GM19193 (cell line): ENCODE data around the gene ELOVL6.

Experiments
- POLR2A ChIP-seq: IDR thresholded peaks from 4 replicates; pipeline ENCODE4 v1.6.1; 2011; ENCODE audit not compliant: insufficient read depth, insufficient read length; ENCODE audit errors: extremely low read depth

ELOVL6 gene

DNA sequence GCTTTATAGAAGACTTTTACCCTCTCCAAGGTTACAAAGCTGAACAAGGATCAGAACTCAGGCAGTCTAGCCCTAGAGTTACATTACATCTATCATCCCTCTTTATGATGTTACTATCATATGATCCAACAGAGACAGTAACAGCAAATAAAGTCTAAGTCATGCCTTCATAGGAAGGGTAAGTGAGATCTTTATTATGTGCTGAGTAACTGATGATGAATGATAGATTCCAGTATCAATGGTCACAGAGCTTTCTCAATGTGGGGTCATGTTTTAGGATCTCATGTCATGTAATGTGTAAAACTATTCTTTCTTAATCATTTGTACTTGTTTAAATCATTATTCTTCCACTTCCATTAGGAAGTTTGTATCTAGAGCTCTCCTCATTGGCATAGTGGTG is 22.8 kb downstream of the ELOVL6 start:
- no peak for TF ChIP-seq POLR2A

DNA sequence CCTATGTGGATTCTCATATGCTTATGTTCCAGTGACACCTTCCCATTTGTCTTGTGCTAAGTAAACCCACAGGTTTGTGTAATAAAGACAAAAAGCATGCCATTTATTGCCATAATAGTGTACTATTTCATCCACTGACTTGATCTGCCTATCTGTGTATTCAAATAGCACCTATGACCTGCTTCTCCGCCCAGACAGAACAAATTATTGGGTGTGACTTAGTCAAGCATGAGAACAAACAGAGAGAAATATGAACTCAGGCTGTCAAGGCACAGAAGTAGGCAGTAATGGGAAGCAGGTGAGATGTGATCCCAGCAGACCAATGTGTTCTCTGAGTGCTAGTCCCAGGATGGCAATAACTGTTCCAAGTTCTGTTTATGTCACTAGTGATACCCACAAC is 25.4 kb downstream of the ELOVL6 start:
- no peak for TF ChIP-seq POLR2A

DNA sequence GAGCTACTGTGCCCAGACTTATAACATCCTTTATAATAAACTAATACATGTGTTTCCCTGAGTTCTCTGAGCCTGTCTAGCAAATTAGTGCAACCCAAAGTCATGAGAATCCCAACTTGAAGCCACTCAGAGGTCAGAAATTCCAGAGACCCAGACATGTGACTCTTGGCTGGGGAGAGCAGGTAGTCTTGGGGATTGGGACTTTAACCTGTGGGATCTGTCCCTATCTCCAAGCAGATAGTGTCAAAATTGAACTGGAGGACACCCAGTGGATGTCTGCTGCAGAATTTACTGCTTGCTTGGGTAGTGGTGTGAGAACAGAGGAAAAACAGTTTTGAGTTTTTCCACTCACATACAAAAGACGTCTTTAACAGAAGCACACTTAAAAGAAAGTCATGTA is 26.4 kb downstream of the ELOVL6 start:
- no peak for TF ChIP-seq POLR2A

DNA sequence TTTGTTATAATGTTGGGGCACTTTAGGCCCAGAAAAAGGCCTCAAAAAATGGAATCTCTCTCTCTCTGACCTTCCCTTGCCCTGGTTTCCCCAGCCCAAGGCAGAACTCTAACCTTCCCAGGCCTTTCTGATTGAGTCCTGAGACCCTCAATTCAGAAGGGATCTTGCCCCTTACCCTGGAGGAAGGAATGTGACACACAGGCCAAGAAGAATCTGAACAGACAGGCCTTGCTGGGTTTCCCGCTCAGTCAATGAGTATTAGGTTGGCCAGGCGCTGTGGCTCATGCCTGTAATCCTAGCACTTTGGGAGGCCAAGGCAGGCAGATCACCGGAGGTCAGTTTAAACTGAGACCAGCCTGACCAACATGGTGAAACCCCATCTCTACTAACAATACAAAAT is 27.6 kb downstream of the ELOVL6 start:
- no peak for TF ChIP-seq POLR2A

DNA sequence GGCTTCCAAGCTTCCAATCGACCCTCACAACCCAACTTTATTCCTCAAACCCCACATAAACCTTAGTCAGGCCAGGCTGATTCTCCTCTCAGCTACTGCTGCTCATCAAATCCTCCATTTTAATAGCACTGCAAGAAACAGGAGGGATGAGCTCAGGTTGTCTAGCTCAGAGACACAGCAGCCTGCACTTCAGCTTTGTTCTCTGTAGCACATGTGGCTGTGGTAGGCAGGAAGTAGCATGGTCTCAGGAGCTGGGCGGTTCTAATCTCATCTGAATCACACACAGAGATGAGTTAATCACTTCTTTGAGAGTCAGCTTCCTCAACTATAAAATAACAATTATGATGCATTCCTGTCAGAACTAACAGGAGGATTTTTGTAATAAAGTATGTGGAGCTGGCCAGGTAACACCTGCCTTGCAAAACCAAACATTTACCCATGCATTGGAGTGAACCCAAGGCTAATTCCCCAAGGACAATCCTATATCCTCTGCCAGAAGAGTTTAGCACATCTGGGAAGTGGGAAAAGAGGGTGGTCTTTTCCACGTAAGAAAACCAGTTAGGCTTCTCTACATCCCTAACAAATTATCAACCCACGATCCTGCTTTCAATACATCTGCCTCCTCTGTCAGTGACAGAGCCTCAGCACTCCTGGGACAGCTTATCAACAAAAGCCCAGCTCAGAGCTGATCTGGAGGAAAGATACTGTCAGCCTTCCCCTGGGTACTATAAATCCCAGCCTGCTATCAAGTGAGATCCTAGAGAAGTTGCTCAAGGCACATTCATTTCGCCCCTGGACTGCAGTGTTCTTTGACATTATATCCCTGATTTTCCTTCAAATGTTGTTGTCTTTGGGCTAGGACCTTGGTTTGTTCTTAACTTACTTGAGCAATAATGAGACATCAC is 32.8 kb downstream of the ELOVL6 start:
- TF ChIP-seq POLR2A = no peak

DNA sequence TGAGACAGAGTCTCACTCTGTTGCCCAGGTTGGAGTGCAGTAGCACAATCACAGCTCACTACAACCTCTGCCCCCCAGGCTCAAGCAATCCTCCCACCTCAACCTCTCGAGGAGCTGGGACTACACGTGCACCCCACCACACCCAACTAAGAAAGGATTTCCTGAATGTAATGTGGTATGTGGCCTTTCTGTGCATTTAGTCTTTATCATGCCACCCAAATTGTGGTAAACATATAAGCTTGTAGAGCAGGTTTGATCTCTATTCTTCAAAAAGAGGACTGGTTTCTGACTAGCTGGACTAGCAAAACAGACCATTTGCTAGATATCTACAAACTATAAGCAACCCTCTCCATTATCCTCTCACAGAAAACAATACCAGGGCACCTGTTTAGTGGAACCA is 33.6 kb downstream of the ELOVL6 start:
- TF ChIP-seq POLR2A = no peak

DNA sequence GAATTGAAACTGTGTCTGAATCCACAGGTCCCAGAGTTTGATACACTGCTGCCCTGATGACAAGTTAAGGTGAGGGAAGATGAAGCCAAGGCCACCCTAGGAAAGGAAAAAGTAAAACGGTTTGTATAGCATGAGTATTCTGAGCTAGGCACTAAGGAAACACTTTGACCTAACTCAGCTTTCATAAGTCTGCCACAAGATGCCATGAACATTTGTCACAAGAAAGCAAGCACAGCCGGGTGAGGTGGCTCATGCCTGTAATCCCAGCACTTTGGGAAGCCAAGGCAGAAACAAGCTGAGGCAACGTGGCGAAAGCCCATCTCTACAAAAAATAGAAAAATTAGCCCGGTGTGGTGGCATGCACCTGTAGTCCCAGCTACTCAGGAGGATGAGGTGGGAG is 34.2 kb downstream of the ELOVL6 start:
- TF ChIP-seq POLR2A = no peak

DNA sequence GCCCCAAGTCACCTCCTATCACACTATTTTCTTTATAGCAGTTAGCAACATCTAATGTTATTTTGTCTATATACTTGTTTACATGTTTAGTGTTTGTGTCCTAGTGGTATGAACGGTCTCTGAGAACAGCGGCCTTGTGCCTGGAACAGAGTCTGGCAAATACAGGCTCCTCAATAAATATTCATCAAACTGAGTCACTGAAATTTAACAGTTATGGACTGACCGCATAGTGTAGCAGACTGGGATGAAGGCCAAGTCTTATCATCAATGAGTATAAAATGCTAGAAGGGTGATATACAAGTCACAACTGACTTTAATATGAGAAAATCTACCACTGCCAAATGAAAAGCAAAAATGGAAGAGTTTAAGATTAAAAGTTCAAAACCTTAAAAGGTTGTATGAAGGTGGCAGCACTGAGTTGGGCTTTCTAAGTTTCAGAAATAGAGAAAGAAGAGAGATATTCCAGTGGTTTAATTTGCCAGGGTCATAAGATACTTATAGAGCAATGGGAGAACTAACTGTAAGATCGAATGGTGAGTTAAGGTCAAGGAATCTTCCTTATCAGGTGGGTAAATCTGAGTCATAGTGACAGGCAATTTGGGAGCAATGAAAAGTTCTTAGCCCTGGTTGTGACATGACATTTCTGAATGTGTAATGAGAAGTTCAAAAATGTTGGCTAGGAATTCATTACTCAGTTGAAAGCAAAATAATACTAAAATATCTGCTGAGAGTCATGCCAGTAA is 34.9 kb downstream of the ELOVL6 start:
- no peak for TF ChIP-seq POLR2A

DNA sequence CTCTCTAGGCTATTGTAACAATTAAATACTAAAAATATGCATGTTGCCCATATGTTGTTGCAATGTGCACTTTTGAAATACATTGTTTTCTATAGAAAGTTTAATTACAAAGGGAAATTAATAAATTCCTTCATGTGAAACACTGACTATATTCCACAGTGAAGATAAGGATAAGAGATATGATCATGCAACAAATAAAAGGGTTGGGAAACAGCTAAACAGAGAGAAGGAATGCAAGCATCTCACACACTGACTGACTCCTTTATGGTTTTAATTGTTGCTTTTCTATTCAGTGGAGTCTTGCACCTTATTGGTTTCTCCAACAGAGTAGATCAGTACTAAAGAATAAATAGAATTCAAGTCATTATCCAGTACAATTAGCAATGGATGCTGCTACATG is 37.8 kb downstream of the ELOVL6 start:
- TF ChIP-seq POLR2A = no peak

DNA sequence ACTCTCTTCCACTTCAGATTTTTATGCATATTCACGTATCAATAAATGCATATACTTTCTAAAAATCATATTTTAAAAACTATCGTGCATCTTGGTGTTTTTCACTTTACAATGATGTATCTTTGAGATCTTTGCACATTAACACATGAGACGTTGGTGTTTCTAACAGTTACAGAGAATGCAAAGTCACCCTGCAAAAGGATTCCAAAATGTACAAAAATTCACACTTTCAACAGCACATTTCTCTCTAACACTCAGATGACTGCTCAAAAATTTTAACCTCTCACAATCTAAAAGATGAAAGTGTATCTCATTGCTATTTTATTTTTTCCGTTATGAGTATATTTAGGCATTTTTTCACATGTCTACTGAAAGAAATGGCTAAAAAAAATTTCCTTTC is 38.9 kb downstream of the ELOVL6 start:
- no peak for TF ChIP-seq POLR2A

DNA sequence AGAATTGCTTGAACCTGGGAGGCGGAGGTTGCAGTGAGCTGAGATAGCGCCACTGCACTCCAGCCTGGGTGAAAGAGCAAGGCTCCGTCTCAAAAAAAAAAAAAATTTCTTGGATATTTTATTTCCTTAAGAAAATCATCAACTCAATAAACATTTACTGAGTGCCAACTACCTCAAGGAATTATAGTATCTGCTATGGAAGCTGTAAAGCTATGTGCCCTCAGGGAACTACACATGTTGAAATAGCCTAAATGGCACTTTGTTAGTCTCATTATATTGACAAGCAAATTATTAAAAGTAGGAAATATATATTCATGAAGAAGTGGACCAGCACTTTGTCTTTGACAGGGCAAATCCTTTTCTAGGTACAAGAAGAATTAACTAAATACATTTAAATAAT is 40.8 kb downstream of the ELOVL6 start:
- TF ChIP-seq POLR2A = no peak

DNA sequence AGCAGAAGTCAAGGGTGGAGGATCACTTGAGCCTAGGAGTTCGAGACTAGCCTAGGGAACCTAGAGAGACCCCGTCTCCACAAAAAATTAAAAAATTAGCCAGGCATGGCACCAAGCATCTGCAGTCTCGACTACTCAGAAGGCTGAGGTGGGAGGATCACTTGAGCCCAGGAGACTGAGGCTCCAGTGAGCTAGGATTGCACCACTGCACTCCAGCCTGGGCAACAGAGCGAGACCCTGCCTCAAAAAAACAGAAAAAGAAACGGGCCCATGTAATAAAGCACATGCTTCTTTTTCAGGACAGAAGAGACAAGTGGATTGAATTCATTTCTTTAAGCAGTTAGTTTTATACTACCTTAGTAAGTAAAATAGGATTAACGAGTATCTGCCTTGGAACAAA is 42.0 kb downstream of the ELOVL6 start:
- TF ChIP-seq POLR2A = no peak

DNA sequence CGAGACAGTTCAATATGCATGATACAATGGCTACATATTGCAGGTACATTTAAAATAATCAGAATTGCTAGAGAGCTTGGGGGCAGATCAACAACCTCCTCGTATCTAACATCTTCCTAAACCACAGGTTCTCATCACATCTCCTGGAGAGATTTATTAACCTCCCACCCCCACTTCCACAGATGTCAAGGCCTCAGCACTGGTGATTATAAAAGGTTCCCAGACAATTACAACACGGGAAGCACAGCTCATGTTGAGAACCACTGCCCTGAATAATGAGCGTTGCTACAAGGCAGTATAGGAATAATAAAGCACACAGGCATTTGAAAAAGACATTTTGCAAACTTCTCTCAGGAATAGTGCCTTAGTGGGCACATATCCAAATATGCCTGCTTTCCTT is 42.8 kb downstream of the ELOVL6 start:
- no peak for TF ChIP-seq POLR2A

DNA sequence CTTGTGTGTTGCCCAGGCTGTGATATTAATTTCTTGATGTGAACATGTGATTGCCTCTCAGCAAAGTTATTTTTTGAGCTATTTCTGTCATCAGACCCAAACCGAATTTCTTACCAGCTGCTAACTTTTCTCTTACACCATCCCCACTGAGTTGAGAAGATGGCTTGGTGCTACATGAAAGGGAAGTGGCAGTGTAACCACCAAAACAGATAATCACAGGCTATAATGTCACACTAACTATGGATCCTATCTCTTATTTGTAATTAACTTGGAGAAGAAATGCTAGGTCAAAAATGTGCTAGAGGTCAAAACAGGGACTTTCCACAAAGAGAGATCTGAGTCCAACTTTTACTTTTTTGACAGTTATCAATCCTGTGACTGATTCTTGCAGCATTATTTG is 43.8 kb downstream of the ELOVL6 start:
- no peak for TF ChIP-seq POLR2A

DNA sequence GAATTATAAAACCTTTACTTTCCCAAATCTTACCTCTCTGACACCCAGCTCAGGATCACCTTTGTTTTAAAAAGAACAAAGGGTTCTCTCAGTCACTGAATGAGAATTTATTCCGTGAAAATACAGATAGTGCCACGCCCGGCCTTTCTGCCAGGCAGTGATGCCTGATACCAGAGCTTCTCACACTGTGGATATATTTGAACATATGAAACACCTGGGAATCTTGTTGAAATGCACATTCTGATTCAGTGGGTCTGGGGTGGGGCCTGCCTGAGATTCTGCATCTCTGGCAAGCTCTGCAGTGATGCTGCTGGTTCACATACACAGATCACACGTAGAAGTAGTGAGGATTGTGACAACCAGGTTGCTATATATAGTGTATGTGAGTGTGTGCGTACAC is 46.0 kb downstream of the ELOVL6 start:
- no peak for TF ChIP-seq POLR2A

DNA sequence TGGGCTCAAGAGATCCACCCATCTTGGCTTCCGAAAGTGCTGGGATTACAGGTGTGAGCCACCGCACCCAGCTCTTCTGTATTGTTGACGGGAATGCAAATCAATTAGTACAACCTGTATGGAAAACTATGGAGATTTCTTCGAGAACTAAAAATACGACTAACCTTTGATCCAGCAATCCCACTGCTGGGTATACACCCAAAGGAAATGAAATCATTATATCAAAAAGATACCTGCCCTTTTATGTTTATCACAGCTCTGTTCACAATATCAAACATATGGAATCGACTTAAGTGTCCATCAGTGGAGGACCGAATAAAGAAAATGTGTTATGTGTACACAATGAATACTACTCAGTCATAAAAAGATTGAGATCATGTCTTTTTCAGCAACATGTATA is 49.3 kb downstream of the ELOVL6 start:
- no peak for TF ChIP-seq POLR2A
